Thymus (tissue), 11 donors: ENCODE results near the gene NLGN4Y. TPM values are rescaled to one million over a fixed set of nuclear protein-coding genes. Genes with fewer than 3 reads are reported as not detected.

ENCODE experiments used
- DNase-seq, 9 donors: peaks; one replicate each; pipeline ENCODE4 v3.0.0-alpha.2; 2013; ENCODE audit warnings: low spot score in 9 of 9, low read depth in 6 of 9, missing footprints in 1 of 9
- H3K27ac ChIP-seq, 2 donors: one replicate each; pipeline ENCODE4 v1.5.1; 2013; ENCODE audit warnings: control low read depth in 1 of 2, low read depth in 1 of 2, low read length in 1 of 2, mild to moderate bottlenecking in 1 of 2, moderate library complexity in 1 of 2
- H3K27me3 ChIP-seq, 2 donors: one replicate each; pipeline ENCODE4 v1.5.1; 2013; ENCODE audit warnings: low read length in 1 of 2; ENCODE audit not compliant: control insufficient read depth in 2 of 2, insufficient read depth in 1 of 2
- H3K36me3 ChIP-seq, 2 donors: one replicate each; pipeline ENCODE4 v1.5.1; 2013; ENCODE audit warnings: low read length in 1 of 2, mild to moderate bottlenecking in 1 of 2, moderate library complexity in 1 of 2; ENCODE audit not compliant: control insufficient read depth in 2 of 2, insufficient read depth in 2 of 2
- H3K4me1 ChIP-seq, 2 donors: one replicate each; pipeline ENCODE4 v1.5.1; 2013; ENCODE audit warnings: low read length in 2 of 2; ENCODE audit not compliant: control insufficient read depth in 2 of 2, insufficient read depth in 2 of 2
- H3K4me3 ChIP-seq, 2 donors: one replicate each; pipeline ENCODE4 v1.5.1; 2013; ENCODE audit warnings: low read length in 2 of 2, control low read depth in 1 of 2, mild to moderate bottlenecking in 1 of 2
- H3K9me3 ChIP-seq, 2 donors: one replicate each; pipeline ENCODE4 v1.5.1; 2013; ENCODE audit warnings: low read length in 1 of 2, mild to moderate bottlenecking in 1 of 2; ENCODE audit not compliant: control insufficient read depth in 2 of 2, insufficient read depth in 1 of 2
- WGBS: extraction: QIAGEN DNeasy Blood & Tissue Kit; methylation state at CpG from one replicate; pipeline ENCODE4 v1.1.7; 2013; 5-methylcytosine and 5-hydroxymethylcytosine counted together
- polyA plus RNA-seq: library from polyadenylated mRNA; stranded (reverse); fragments of 200-250 nt; gene quantifications from one replicate; pipeline ENCODE4 v1.2.3, GENCODE V29; 2013
- total RNA-seq: library from RNA; stranded (reverse); fragments of 120-200 nt; gene quantifications from one replicate; pipeline ENCODE4 v1.2.4, GENCODE V29; 2013
- donor health status: healthy.

NLGN4Y gene
- total and polyA plus RNA-seq, 2 donors: 0.24 to 3.0 TPM

- WGBS: 95% methylated on average over 2 of the region's 2 CpGs
- Histone ChIP-seq H3K4me3 (no peak overlapping the region), H3K9me3 (no peaks in the 10 kb centered on the region), H3K4me1 (no peaks in the 10 kb centered on the region), H3K36me3 (no peaks in the 10 kb centered on the region), H3K27ac (no peak overlapping the region), H3K27me3 (no peaks in the 10 kb centered on the region)
- DNase-seq: no peak
These were observed 109.4 kb downstream of the NLGN4Y start for GRCh38 chrY:14633718-14634117.

- no peaks in the 10 kb centered on the region for H3K36me3 ChIP-seq
- no peak overlapping the region for H3K27ac ChIP-seq
- no peaks in the 10 kb centered on the region for H3K4me1 ChIP-seq
- no peaks in the 10 kb centered on the region for H3K27me3 ChIP-seq
- DNase-seq: no peak
- no peak overlapping the region for H3K4me3 ChIP-seq
- no peaks in the 10 kb centered on the region for H3K9me3 ChIP-seq
These were observed 110.6 kb downstream of the NLGN4Y start for GRCh38 chrY:14634954-14635353.

GRCh38 chrY:14637551-14637950 is 113.2 kb downstream of the NLGN4Y start:
- Histone ChIP-seq H3K27ac (no peak overlapping the region), H3K36me3 (no peaks in the 10 kb centered on the region), H3K4me1 (no peaks in the 10 kb centered on the region), H3K4me3 (no peak overlapping the region), H3K27me3 (no peaks in the 10 kb centered on the region), H3K9me3 (no peaks in the 10 kb centered on the region)
- DNase-seq: no peak

GRCh38 chrY:14641853-14642252 is 117.5 kb downstream of the NLGN4Y start:
- Histone ChIP-seq H3K36me3 (no peaks in the 10 kb centered on the region), H3K4me1 (no peaks in the 10 kb centered on the region), H3K27me3 (no peaks in the 10 kb centered on the region), H3K4me3 (no peak overlapping the region), H3K27ac (no peak overlapping the region), H3K9me3 (no peaks in the 10 kb centered on the region)
- DNase-seq: no peak
- WGBS: 93% methylated on average over 2 of the region's 2 CpGs

GRCh38 chrY:14644157-14644952 is 120.0 kb downstream of the NLGN4Y start:
- H3K4me1 ChIP-seq: no peaks in the 10 kb centered on the region
- H3K36me3 ChIP-seq: no peaks in the 10 kb centered on the region
- no peaks in the 10 kb centered on the region for H3K27me3 ChIP-seq
- H3K9me3 ChIP-seq: no peaks in the 10 kb centered on the region
- H3K4me3 ChIP-seq: no peak overlapping the region
- 88% methylated on average over 6 of the region's 6 CpGs for WGBS
- no peak for DNase-seq
- H3K27ac ChIP-seq: no peak overlapping the region

GRCh38 chrY:14679181-14679580 is 154.9 kb downstream of the NLGN4Y start:
- no peaks in the 10 kb centered on the region for H3K36me3 ChIP-seq
- H3K27ac ChIP-seq: no peak overlapping the region
- no peaks in the 10 kb centered on the region for H3K27me3 ChIP-seq
- no peak overlapping the region for H3K4me3 ChIP-seq
- H3K4me1 ChIP-seq: no peaks in the 10 kb centered on the region
- no peaks in the 10 kb centered on the region for H3K9me3 ChIP-seq
- WGBS: 91% methylated on average over 1 of the region's 1 CpG
- no peak for DNase-seq

- Histone ChIP-seq H3K4me1 (no peaks in the 10 kb centered on the region), H3K36me3 (no peaks in the 10 kb centered on the region)
- DNase-seq: no peak
These were observed 170.2 kb downstream of the NLGN4Y start for GRCh38 chrY:14694543-14694942.

GRCh38 chrY:14708158-14708557 is 183.8 kb downstream of the NLGN4Y start:
- Histone ChIP-seq H3K4me3 (no peak overlapping the region), H3K9me3 (no peaks in the 10 kb centered on the region), H3K27me3 (no peaks in the 10 kb centered on the region), H3K27ac (no peak overlapping the region), H3K4me1 (no peaks in the 10 kb centered on the region), H3K36me3 (no peaks in the 10 kb centered on the region)
- DNase-seq: no peak

More at GRCh38 chrY:14694543-14694942, 170.2 kb downstream of the NLGN4Y start:
- no peak overlapping the region for H3K27ac ChIP-seq
- H3K4me3 ChIP-seq: no peak overlapping the region
- no peaks in the 10 kb centered on the region for H3K9me3 ChIP-seq
- no peaks in the 10 kb centered on the region for H3K27me3 ChIP-seq

GRCh38 chrY:14741596-14741995 is 217.3 kb downstream of the NLGN4Y start:
- DNase-seq: no peak
- 100% methylated on average over 1 of the region's 1 CpG for WGBS
- no peaks in the 10 kb centered on the region for H3K27me3 ChIP-seq
- H3K36me3 ChIP-seq: no peaks in the 10 kb centered on the region
- H3K4me3 ChIP-seq: no peak overlapping the region
- H3K27ac ChIP-seq: no peak overlapping the region
- no peaks in the 10 kb centered on the region for H3K4me1 ChIP-seq
- H3K9me3 ChIP-seq: no peaks in the 10 kb centered on the region
